K562 (cell line): ENCODE results near the gene ARFRP1. TPM values are rescaled to one million over a fixed set of nuclear protein-coding genes. Genes with fewer than 3 reads are reported as not detected.
A peak's percentile ranks its signal among the peaks of the same experiment; 100 is the strongest.

Source experiments
- ATAC-seq: fragments of 200-7000 bp; cut with Tn5 transposase; 3 replicates; pipeline ENCODE4 v1.9.1; 2020; ENCODE audit warnings: moderate library complexity
- BruUV-seq: library from RNA; stranded (reverse); fragments of 400-500 nt; replicated peaks from 2 replicates; lab custom pipeline; 2021; lab: Mats Ljungman, UMichigan
- CTCF ChIA-PET: fragments of 300-600 bp; formaldehyde crosslinking; extraction: SDS; loops from one replicate; lab custom pipeline; 2021; ENCODE audit warnings: low intra/inter-chr PET ratio; lab: Yijun Ruan, JAX
- POLR2A ChIA-PET: fragments of 300-600, 350-650 bp; sonication (Branson Sonifier 250); formaldehyde crosslinking; extraction: SDS; loops from one replicate; lab custom pipeline; 2021; ENCODE audit warnings: antibody characterized with exemption, inconsistent platforms; lab: Yijun Ruan, JAX
- DNase-seq, 4 experiments: peaks; one replicate each; pipeline versions ENCODE4 v3.0.0 to v3.0.0-alpha.2; 2011 to 2018; ENCODE audit warnings: low spot score in 3 of 4, mixed read lengths in 3 of 4; ENCODE audit errors: extremely low read depth in 1 of 4
- FAIRE-seq: peaks from 2 replicates; lab custom pipeline; 2011; peaks lifted over from hg19 to GRCh38; lab: Jason Lieb, UNC
- H2AFZ ChIP-seq: 2 replicates; pipeline ENCODE4 v1.6.0; 2011; ENCODE audit warnings: low read depth, low read length, control low read depth, inconsistent platforms
- H3K27ac ChIP-seq: fragments of 200-600 bp; 3 replicates; pipeline ENCODE4 v1.8.0; 2011; ENCODE audit warnings: low read depth, mild to moderate bottlenecking, control low read depth, inconsistent platforms, low read length, moderate library complexity, mixed read lengths; ENCODE audit errors: extremely low read depth
- H3K27me3 ChIP-seq, 2 experiments: fragments of 300-600 bp in 1 of 2; 2 replicates in 1 of 2; 3 replicates in 1 of 2; pipeline versions ENCODE4 v1.6.0 to v1.8.0; 2011; ENCODE audit warnings: inconsistent platforms in 2 of 2, low read length in 2 of 2, mild to moderate bottlenecking in 1 of 2, mixed read lengths in 1 of 2, moderate library complexity in 1 of 2; ENCODE audit not compliant: control insufficient read depth in 2 of 2, insufficient read depth in 2 of 2
- H3K36me3 ChIP-seq: fragments of 300-600 bp; 3 replicates; pipeline ENCODE4 v1.8.0; 2011; ENCODE audit warnings: mild to moderate bottlenecking, low read length, inconsistent platforms; ENCODE audit not compliant: control insufficient read depth, insufficient read depth
- H3K4me1 ChIP-seq, 2 experiments: fragments of 200-600 bp in 1 of 2; replicated peaks in 1 of 2; 2 replicates in 1 of 2; 3 replicates in 1 of 2; pipeline versions ENCODE4 v1.5.1 to v1.8.0; 2011; ENCODE audit warnings: inconsistent platforms in 2 of 2, low read length in 2 of 2, mild to moderate bottlenecking in 1 of 2, mixed read lengths in 1 of 2, moderate library complexity in 1 of 2; ENCODE audit not compliant: control insufficient read depth in 2 of 2, insufficient read depth in 2 of 2
- H3K4me2 ChIP-seq: 2 replicates; pipeline ENCODE4 v1.6.1; 2011; ENCODE audit warnings: low read length, control low read depth, inconsistent platforms, mixed read lengths; ENCODE audit not compliant: insufficient read depth
- H3K4me3 ChIP-seq: fragments of 200-600 bp; sonication (generic), shearing (Covaris generic); 2 replicates; pipeline ENCODE4 v1.5.1; 2016; ENCODE audit warnings: control low read depth, inconsistent platforms
- H3K79me2 ChIP-seq: fragments of 200-600 bp; 3 replicates; pipeline ENCODE4 v1.8.0; 2011; ENCODE audit warnings: low read length, inconsistent platforms; ENCODE audit not compliant: control insufficient read depth, insufficient read depth
- H3K9ac ChIP-seq, 2 experiments: 2 replicates each; pipeline versions ENCODE4 v1.6.0 to v1.6.1; 2011; ENCODE audit warnings: low read depth in 2 of 2, low read length in 2 of 2, control low read depth in 1 of 2, inconsistent platforms in 1 of 2, mild to moderate bottlenecking in 1 of 2, mixed read lengths in 1 of 2; ENCODE audit not compliant: insufficient read depth in 1 of 2
- H3K9me1 ChIP-seq: one replicate; pipeline ENCODE4 v1.6.0; 2011; ENCODE audit warnings: inconsistent platforms, mild to moderate bottlenecking, low read length, moderate library complexity; ENCODE audit not compliant: control insufficient read depth, insufficient read depth
- H3K9me3 ChIP-seq: replicated peaks from 2 replicates; pipeline ENCODE4 v1.5.1; 2011; ENCODE audit warnings: low read depth, low read length, inconsistent platforms; ENCODE audit not compliant: control insufficient read depth, insufficient read depth
- H4K20me1 ChIP-seq: replicated peaks from 2 replicates; pipeline ENCODE4 v1.6.1; 2011; ENCODE audit warnings: low read length, inconsistent platforms, mixed read lengths; ENCODE audit not compliant: control insufficient read depth, insufficient read depth
- ARNT ChIP-seq, 2 experiments: fragments of 450-650 bp; IDR thresholded peaks; 2 replicates each; pipeline ENCODE4 v1.6.1; 2016; ENCODE audit warnings: mild to moderate bottlenecking in 1 of 2
- BRD4 ChIP-seq: fragments of 200-600 bp; sonication (generic); IDR thresholded peaks from 2 replicates; pipeline ENCODE4 v1.6.1; 2017; ENCODE audit warnings: inconsistent platforms
- DPF2 ChIP-seq: fragments of 450-650 bp; IDR thresholded peaks from 2 replicates; pipeline ENCODE4 v1.6.1; 2016
- ELF1 ChIP-seq: fragments of 200-800 bp; sonication (Bioruptor generic); IDR thresholded peaks from 2 replicates; pipeline ENCODE4 v1.6.1; 2016; ENCODE audit warnings: missing genetic modification characterization, missing compliant biosample characterization
- HNRNPH1 ChIP-seq: fragments of 200-400 bp; formaldehyde crosslinking; optimal IDR thresholded peaks from 2 replicates; pipeline ENCODE3; 2017; ENCODE audit warnings: low read depth, mild to moderate bottlenecking, low read length, moderate library complexity
- HSF4 ChIP-seq: fragments of 250-450 bp; sonication (Bioruptor Pico); IDR thresholded peaks from 2 replicates; pipeline ENCODE4 v2.1.2; 2022; ENCODE audit warnings: mild to moderate bottlenecking, moderate library complexity, borderline replicate concordance
- PHF8 ChIP-seq: fragments of 200-600 bp; sonication (generic); IDR thresholded peaks from 2 replicates; pipeline ENCODE4 v1.6.1; 2012; ENCODE audit warnings: mixed run types, mild to moderate bottlenecking, inconsistent platforms, low read length, moderate library complexity, borderline replicate concordance
- RBM15 ChIP-seq: fragments of 200-400 bp; formaldehyde crosslinking; IDR thresholded peaks from 2 replicates; pipeline ENCODE4 v1.6.1; 2018; ENCODE audit warnings: mild to moderate bottlenecking, low read length, moderate library complexity; ENCODE audit not compliant: insufficient read depth
- SETDB1 ChIP-seq: IDR thresholded peaks from one replicate; pipeline ENCODE4 v1.6.1; 2012; ENCODE audit warnings: low read length, control low read depth, inconsistent platforms
- ZNF311 ChIP-seq: fragments of 250-450 bp; sonication (Bioruptor Pico); IDR thresholded peaks from 2 replicates; pipeline ENCODE4 v1.4.0; 2020; ENCODE audit warnings: mild to moderate bottlenecking, moderate library complexity
- WGBS: fragments of 100-300 bp; shearing (Covaris generic); methylation state at CpG from one replicate; pipeline ENCODE4 v1.1.6; 2016; ENCODE audit warnings: low coverage, mixed read lengths; ENCODE audit not compliant: insufficient coverage; ENCODE audit errors: missing lambda C conversion rate; 5-methylcytosine and 5-hydroxymethylcytosine counted together
- in situ Hi-C: fragments of 300-500 bp; cut with MboI; formaldehyde crosslinking; loops from 4 replicates; pipeline ENCODE4 v1.15.0; 2018; ENCODE audit warnings: inconsistent platforms, mixed read lengths
- intact Hi-C: fragments of 100-400 bp; cut with micrococcal nuclease; formaldehyde crosslinking; loops from 2 replicates; pipeline ENCODE4 v1.14.2; 2022
- polyA plus RNA-seq, 8 experiments: library from polyadenylated mRNA; depleted of rRNA in 4 of 8; stranded (reverse) in 5 of 8; unstranded in 3 of 8; fragments of >200 nt; fragmentation: Nextera tagmentation in 2 of 8; fragmentation: Illumina TruSeq in 1 of 8; extraction: Ambion mirVana in 2 of 8; extraction: Trizol in 1 of 8; gene quantifications; 2 replicates each; pipeline versions ENCODE4 v1.2.1 to v1.2.3, GENCODE V29; 2011 to 2014; ENCODE audit warnings: inconsistent platforms in 1 of 8, missing spikeins in 1 of 8
- total RNA-seq, 7 experiments: library from RNA; depleted of rRNA in 6 of 7; stranded (reverse); fragments of >200 nt in 6 of 7; fragmentation: Illumina TruSeq in 2 of 7; extraction: Trizol in 2 of 7; gene quantifications; 2 replicates each; pipeline versions ENCODE4 v1.2.1 to v1.2.3, GENCODE V29; 2011 to 2021; ENCODE audit warnings: low replicate concordance in 1 of 7
- TF ChIP-seq, protein P1 (sequence below): fragments of 250-450 bp; sonication (Bioruptor Pico); IDR thresholded peaks from 2 replicates; pipeline ENCODE4 v1.5.0; 2021
- TF ChIP-seq, protein P2 (sequence below): fragments of 450-650 bp; IDR thresholded peaks from 2 replicates; pipeline ENCODE4 v1.6.1; 2017; ENCODE audit warnings: antibody characterized with exemption
- TF ChIP-seq, protein P3 (sequence below): fragments of 250-450 bp; sonication (Bioruptor Pico); IDR thresholded peaks from 2 replicates; pipeline ENCODE4 v1.8.0; 2022; ENCODE audit warnings: moderate library complexity, mild to moderate bottlenecking, inconsistent platforms

The ARFRP1 gene
- total and polyA plus RNA-seq, 9 of the 15 experiments (the other 6 are each of a cell fraction or from before 2014, with no cell fraction given), result 2.2 to 78.9 (median 37.3) TPM

DNA sequence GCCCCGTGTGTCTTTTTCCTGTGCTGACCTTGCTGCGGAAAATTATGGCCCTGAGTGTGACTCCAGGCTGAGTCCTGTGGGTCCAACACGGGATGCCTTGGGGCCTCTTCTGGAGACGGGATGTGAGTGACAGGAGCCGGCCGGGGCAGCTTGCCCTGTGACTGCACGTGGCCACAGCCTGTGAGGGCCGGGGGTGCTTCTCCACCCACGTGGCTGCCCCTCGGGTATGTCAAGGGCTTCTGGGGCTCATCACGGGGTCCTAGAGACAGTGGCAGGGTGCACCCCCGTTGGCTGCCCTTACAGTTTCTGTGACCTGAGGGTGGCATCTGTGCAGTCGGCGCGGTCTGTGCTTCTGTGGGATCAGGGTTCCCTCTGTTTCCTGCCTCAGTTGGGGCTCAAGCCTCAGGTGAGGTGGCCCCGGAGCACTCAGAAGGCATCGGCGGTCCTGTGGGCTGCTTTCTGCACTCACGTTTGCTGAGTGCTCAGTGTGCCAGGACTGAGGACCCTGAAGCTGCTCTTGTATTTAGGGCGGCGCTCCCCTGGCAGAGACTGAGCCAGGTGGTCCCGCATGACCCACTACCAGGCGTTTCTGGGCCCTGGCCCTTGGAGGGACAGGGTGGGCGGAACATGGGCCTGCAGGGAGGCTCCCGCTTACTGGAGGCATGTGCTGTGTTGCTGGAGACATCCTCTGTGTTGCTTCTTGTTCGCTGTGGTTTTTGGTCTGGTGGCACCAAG, 44.3 kb downstream of the ARFRP1 start:
- H3K4me1 ChIP-seq, result peaks cover 6 to 35% of the 10 kb centered on the region in 2 experiments; a peak in 4 of 5 replicates
- H3K79me2 ChIP-seq, result peaks cover 16% of the 10 kb centered on the region
- no peak for TF ChIP-seq DPF2
- TF ChIP-seq PHF8, result no peak
- TF ChIP-seq ZNF311 (CRISPR knock-in tag), result no peak
- TF ChIP-seq, protein P1, sequence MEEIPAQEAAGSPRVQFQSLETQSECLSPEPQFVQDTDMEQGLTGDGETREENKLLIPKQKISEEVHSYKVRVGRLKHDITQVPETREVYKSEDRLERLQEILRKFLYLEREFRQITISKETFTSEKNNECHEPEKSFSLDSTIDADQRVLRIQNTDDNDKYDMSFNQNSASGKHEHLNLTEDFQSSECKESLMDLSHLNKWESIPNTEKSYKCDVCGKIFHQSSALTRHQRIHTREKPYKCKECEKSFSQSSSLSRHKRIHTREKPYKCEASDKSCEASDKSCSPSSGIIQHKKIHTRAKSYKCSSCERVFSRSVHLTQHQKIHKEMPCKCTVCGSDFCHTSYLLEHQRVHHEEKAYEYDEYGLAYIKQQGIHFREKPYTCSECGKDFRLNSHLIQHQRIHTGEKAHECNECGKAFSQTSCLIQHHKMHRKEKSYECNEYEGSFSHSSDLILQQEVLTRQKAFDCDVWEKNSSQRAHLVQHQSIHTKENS (CRISPR knock-in tag), result no peak
- no peak for TF ChIP-seq HNRNPH1
- no peak for TF ChIP-seq RBM15
- no peak for TF ChIP-seq SETDB1
- TF ChIP-seq ARNT (IDR thresholded peaks at IDR 0.05), result no peak
- no peak for TF ChIP-seq ELF1 (tag)
- TF ChIP-seq BRD4, result no peak
- TF ChIP-seq, protein P2, sequence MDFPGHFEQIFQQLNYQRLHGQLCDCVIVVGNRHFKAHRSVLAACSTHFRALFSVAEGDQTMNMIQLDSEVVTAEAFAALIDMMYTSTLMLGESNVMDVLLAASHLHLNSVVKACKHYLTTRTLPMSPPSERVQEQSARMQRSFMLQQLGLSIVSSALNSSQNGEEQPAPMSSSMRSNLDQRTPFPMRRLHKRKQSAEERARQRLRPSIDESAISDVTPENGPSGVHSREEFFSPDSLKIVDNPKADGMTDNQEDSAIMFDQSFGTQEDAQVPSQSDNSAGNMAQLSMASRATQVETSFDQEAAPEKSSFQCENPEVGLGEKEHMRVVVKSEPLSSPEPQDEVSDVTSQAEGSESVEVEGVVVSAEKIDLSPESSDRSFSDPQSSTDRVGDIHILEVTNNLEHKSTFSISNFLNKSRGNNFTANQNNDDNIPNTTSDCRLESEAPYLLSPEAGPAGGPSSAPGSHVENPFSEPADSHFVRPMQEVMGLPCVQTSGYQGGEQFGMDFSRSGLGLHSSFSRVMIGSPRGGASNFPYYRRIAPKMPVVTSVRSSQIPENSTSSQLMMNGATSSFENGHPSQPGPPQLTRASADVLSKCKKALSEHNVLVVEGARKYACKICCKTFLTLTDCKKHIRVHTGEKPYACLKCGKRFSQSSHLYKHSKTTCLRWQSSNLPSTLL, result no peak
- TF ChIP-seq, protein P3, sequence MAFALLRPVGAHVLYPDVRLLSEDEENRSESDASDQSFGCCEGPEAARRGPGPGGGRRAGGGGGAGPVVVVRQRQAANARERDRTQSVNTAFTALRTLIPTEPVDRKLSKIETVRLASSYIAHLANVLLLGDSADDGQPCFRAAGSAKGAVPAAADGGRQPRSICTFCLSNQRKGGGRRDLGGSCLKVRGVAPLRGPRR (CRISPR knock-in tag), result no peak
- no peak for TF ChIP-seq HSF4 (CRISPR knock-in tag)
- FAIRE-seq, result no peak
- H3K4me3 ChIP-seq, result no peak overlapping the region
- peak overlapping the region in 1 of 2 experiments; percentile 47; a peak in 1 of 4 replicates for H3K9ac ChIP-seq
- no peak overlapping the region for H3K4me2 ChIP-seq
- no peaks in the 10 kb centered on the region for H3K27me3 ChIP-seq
- H3K27ac ChIP-seq, result no peak overlapping the region
- H4K20me1 ChIP-seq, result no peaks in the 10 kb centered on the region
- intact Hi-C loops, result no loop called here
- no peak for DNase-seq
- POLR2A ChIA-PET, result no interaction called here
- no peak for ATAC-seq
- 92% methylated on average over 25 of the region's 26 CpGs for WGBS
- no peaks in the 10 kb centered on the region for H3K9me3 ChIP-seq
- no peak overlapping the region for H2AFZ ChIP-seq
- H3K36me3 ChIP-seq, result peaks cover 84% of the 10 kb centered on the region; the same call in 2 of the 3 replicates
- peaks cover 3% of the 10 kb centered on the region for H3K9me1 ChIP-seq
- in situ Hi-C loops, result no loop called here
- BruUV-seq, result no TSS peak
- CTCF ChIA-PET, result no interaction called here
